ENCODE results near the gene ASIC1.
"Not testable (repeated sequence)": the region's sequence is repeated elsewhere in the genome, so short reads cannot be mapped to it uniquely, and the experiment has no call there.

ASIC1 gene

GRCh38 chr12:50057000-50057841 is at the start of gene ASIC1:
Gene ASIC1, plus strand, starts transcription at chr12:50057596. Its CDS starts 1,171 bp downstream, at chr12:50058767.
- no peak for FAIRE-seq
- DNase-seq (ENCODE audit: insufficient read length, low spot score): peak; percentile 58

- no peak for FAIRE-seq
- DNase-seq (ENCODE audit: insufficient read length, low spot score): no peak
Observed at GRCh38 chr12:50013361-50014147, 43.8 kb upstream of the ASIC1 start.

- no peak for DNase-seq (ENCODE audit: insufficient read length, low spot score)
- no peak for FAIRE-seq
Observed at GRCh38 chr12:50014342-50014741, 43.1 kb upstream of the ASIC1 start.

- DNase-seq (ENCODE audit: insufficient read length, low spot score): no peak
- FAIRE-seq: no peak
Observed at GRCh38 chr12:50016501-50017475, 40.6 kb upstream of the ASIC1 start.

GRCh38 chr12:50017641-50018040 is 39.8 kb upstream of the ASIC1 start:
- no peak for DNase-seq (ENCODE audit: insufficient read length, low spot score)
- no peak for FAIRE-seq

- DNase-seq (ENCODE audit: insufficient read length, low spot score): no peak
- FAIRE-seq: no peak
Observed at GRCh38 chr12:50018154-50018553, 39.2 kb upstream of the ASIC1 start.

GRCh38 chr12:50018968-50019367 is 38.4 kb upstream of the ASIC1 start:
- FAIRE-seq: no peak

GRCh38 chr12:50019524-50019923 is 37.9 kb upstream of the ASIC1 start:
- FAIRE-seq (no peak), DNase-seq (ENCODE audit: insufficient read length, low spot score) (no peak)

More at GRCh38 chr12:50018968-50019367, 38.4 kb upstream of the ASIC1 start:
- no peak for DNase-seq (ENCODE audit: insufficient read length, low spot score)

GRCh38 chr12:50021031-50021430 is 36.4 kb upstream of the ASIC1 start:
- no peak for DNase-seq (ENCODE audit: insufficient read length, low spot score)

GRCh38 chr12:50022903-50023302 is 34.5 kb upstream of the ASIC1 start:
- FAIRE-seq: no peak

More at GRCh38 chr12:50021031-50021430, 36.4 kb upstream of the ASIC1 start:
- no peak for FAIRE-seq

GRCh38 chr12:50024227-50024626 is 33.2 kb upstream of the ASIC1 start:
- FAIRE-seq (no peak), DNase-seq (ENCODE audit: insufficient read length, low spot score) (no peak)

More at GRCh38 chr12:50022903-50023302, 34.5 kb upstream of the ASIC1 start:
- no peak for DNase-seq (ENCODE audit: insufficient read length, low spot score)

GRCh38 chr12:50024805-50025186 is 32.6 kb upstream of the ASIC1 start:
- FAIRE-seq: no peak
- DNase-seq (ENCODE audit: insufficient read length, low spot score): no peak

GRCh38 chr12:50025187-50026059 is 32.0 kb upstream of the ASIC1 start, which contains the start of gene RACGAP1:
Gene RACGAP1, minus strand, starts transcription at chr12:50025494. Its CDS starts 8,779 bp downstream, at chr12:50016715.
- DNase-seq (ENCODE audit: insufficient read length, low spot score) (peak; percentile 94), FAIRE-seq (peak; percentile 99)

GRCh38 chr12:50026691-50027090 is 30.7 kb upstream of the ASIC1 start:
- DNase-seq (ENCODE audit: insufficient read length, low spot score) (no peak), FAIRE-seq (no peak)

GRCh38 chr12:50030449-50030848 is 26.9 kb upstream of the ASIC1 start:
- FAIRE-seq; DNase-seq (ENCODE audit: insufficient read length, low spot score): not testable (repeated sequence)

GRCh38 chr12:50032515-50032853 is 24.9 kb upstream of the ASIC1 start:
- DNase-seq (ENCODE audit: insufficient read length, low spot score): no peak
- no peak for FAIRE-seq

GRCh38 chr12:50032854-50033581 is 24.4 kb upstream of the ASIC1 start:
- DNase-seq (ENCODE audit: insufficient read length, low spot score) (no peak), FAIRE-seq (no peak)

- FAIRE-seq (no peak), DNase-seq (ENCODE audit: insufficient read length, low spot score) (no peak)
Observed at GRCh38 chr12:50038336-50038735, 19.1 kb upstream of the ASIC1 start.

Data from GM19239 (cell line).